ENCODE data around the gene SMOC2.
"Not testable (repeated sequence)": the region's sequence is repeated elsewhere in the genome, so short reads cannot be mapped to it uniquely, and the experiment has no call there.

SMOC2 gene

DNA sequence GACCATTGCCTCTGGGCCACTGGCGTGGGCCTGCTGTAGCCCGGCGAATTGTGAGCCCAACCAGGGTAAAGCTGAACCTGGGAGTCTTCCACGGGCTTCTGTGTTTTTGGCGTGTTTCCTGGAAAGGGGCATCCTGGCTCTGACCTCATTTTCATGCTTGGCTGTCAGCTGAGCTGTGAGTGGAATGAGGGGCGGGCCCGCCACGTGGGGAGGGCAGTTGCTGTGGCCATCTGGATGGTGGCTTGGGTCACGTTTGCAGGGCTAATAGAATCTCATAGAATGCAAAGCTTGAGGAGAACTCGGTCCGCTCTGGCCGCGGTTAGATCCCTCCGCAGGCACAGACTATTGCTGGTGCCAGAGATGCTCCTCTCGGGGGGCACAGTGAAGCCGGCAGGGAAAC is 263.0 kb downstream of the SMOC2 start:
- H3K36me3 ChIP-seq (ENCODE audit: insufficient read depth, low read length) = no peaks in the 10 kb centered on the region
- H3K4me3 ChIP-seq (ENCODE audit: low read depth in 1 of 2, low read length in 2 of 2) = no peak overlapping the region
- peaks cover 23% of the 10 kb centered on the region for H3K4me1 ChIP-seq (ENCODE audit: insufficient read depth, low read length)
- H3K27ac ChIP-seq (ENCODE audit: low read depth, low read length) = no peak overlapping the region
- H3K9ac ChIP-seq (ENCODE audit: low read length) = no peak overlapping the region
- no peaks in the 10 kb centered on the region for H3K9me3 ChIP-seq (ENCODE audit: low read length)
- H3K27me3 ChIP-seq (ENCODE audit: control insufficient read depth in 1 of 2, insufficient read depth in 2 of 2, low read length in 2 of 2) = no peaks in the 10 kb centered on the region

DNA sequence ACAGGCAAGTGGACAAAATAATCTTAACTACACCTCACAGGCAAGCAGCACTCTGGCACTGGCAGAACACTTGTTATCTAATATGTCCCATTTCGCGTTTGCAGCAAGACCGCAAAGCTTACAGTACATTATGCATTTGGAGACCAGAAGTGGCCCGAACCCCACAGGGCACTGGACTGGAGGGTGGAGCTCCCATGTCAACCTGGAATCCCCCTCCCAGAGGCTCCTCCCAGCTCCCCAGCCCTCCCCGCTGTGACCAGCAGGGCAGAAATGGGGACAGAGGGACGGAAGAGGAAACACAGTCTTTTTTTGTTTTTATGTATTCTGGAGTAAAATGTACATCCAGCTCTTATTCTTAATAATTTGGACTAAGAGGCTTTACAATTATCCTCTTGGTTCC is 263.7 kb downstream of the SMOC2 start:
- H3K36me3 ChIP-seq (ENCODE audit: insufficient read depth, low read length) = no peaks in the 10 kb centered on the region
- no peak overlapping the region for H3K9ac ChIP-seq (ENCODE audit: low read length)
- no peaks in the 10 kb centered on the region for H3K27me3 ChIP-seq (ENCODE audit: control insufficient read depth in 1 of 2, insufficient read depth in 2 of 2, low read length in 2 of 2)

DNA sequence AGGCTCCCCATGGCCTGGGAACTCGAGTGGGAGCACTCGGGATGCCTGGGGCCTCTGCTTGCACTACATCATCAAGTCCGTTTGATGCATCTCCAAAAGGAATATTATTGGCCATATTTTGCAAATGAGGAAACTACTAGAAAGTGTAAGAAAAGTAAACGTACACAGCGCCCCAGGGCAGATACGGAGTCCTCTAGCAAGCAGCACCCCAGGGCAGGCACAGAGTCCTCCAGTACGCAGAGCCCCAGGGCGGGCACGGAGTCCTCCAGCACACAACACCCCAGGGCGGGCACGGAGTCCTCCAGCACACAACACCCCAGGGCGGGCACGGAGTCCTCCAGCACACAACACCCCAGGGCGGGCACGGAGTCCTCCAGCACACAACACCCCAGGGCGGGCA is 264.3 kb downstream of the SMOC2 start:
- H3K9ac ChIP-seq (ENCODE audit: low read length); H3K27ac ChIP-seq (ENCODE audit: low read depth, low read length); H3K27me3 ChIP-seq (ENCODE audit: control insufficient read depth in 1 of 2, insufficient read depth in 2 of 2, low read length in 2 of 2); H3K9me3 ChIP-seq (ENCODE audit: low read length); H3K36me3 ChIP-seq (ENCODE audit: insufficient read depth, low read length); H3K4me3 ChIP-seq (ENCODE audit: low read depth in 1 of 2, low read length in 2 of 2): not testable (repeated sequence)
- peaks cover 11% of the 10 kb centered on the region for H3K4me1 ChIP-seq (ENCODE audit: insufficient read depth, low read length)

More for the DNA sequence above, 263.7 kb downstream of the SMOC2 start:
- Histone ChIP-seq H3K9me3 (ENCODE audit: low read length) (no peaks in the 10 kb centered on the region), H3K4me1 (ENCODE audit: insufficient read depth, low read length) (peaks cover 17% of the 10 kb centered on the region), H3K4me3 (ENCODE audit: low read depth in 1 of 2, low read length in 2 of 2) (no peak overlapping the region), H3K27ac (ENCODE audit: low read depth, low read length) (no peak overlapping the region)

DNA sequence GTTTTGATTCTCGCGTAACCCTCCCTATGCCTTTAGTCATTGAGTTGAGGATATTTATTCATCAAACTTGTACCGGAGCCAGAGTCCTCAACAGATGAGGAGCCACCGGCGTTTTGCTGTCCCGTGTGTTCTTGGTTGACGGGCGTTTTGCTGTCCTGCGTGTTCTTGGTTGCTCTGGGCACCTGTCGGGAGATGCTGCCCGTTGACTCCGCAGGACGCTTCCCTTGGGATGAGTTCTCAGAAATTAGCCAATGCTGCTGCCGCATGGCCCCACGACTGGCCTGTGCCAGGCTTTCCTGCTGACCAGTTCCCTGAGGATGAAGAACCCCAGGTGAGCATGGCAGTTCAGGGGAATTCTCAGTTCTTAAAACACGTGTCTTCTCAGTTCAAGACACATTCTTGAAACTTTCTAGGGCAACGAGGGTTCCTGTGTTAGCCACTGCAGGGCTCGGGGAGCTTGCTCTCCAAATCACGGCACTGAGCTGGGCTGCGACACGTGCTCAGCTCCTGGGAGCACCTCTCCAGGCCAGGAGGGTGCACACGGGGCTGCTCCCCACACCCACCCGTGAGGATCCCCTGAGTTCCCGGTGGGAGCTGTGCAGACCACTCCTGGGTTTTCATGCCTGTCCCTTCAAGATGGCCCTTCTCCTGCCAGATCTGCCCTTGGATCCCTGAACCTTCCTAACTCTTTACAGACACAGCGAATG is 265.6 kb downstream of the SMOC2 start:
- Histone ChIP-seq H3K9me3 (ENCODE audit: low read length) (no peaks in the 10 kb centered on the region), H3K4me1 (ENCODE audit: insufficient read depth, low read length) (peaks cover 5% of the 10 kb centered on the region)

DNA sequence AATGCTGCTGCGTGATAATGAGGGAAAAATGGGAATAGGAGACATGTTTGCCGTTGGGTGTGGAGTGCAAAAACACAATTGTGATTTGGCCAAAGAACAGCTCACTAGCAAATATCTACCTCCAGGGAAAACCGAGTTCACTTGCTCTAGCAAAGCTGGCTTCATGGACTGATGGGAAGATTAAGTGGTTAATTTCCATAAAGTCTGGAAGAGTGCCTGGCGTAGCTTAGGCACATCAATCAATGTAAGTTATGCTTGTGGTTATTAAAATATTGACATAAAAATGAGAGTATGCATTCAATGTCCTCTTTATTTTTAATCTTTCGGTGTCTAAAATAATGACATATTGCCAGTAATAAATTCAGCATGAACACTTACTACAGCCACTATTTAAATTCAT is 267.5 kb downstream of the SMOC2 start:
- H3K9ac ChIP-seq (ENCODE audit: low read length) = no peak overlapping the region
- H3K4me1 ChIP-seq (ENCODE audit: insufficient read depth, low read length) = peaks cover 5% of the 10 kb centered on the region
- H3K4me3 ChIP-seq (ENCODE audit: low read depth in 1 of 2, low read length in 2 of 2) = no peak overlapping the region
- no peak overlapping the region for H3K27ac ChIP-seq (ENCODE audit: low read depth, low read length)
- H3K9me3 ChIP-seq (ENCODE audit: low read length) = no peaks in the 10 kb centered on the region
- no peaks in the 10 kb centered on the region for H3K36me3 ChIP-seq (ENCODE audit: insufficient read depth, low read length)
- no peaks in the 10 kb centered on the region for H3K27me3 ChIP-seq (ENCODE audit: control insufficient read depth in 1 of 2, insufficient read depth in 2 of 2, low read length in 2 of 2)

More for the DNA sequence above, 265.6 kb downstream of the SMOC2 start:
- no peak overlapping the region for H3K4me3 ChIP-seq (ENCODE audit: low read depth in 1 of 2, low read length in 2 of 2)
- no peaks in the 10 kb centered on the region for H3K36me3 ChIP-seq (ENCODE audit: insufficient read depth, low read length)
- no peak overlapping the region for H3K9ac ChIP-seq (ENCODE audit: low read length)
- H3K27ac ChIP-seq (ENCODE audit: low read depth, low read length) = no peak overlapping the region
- H3K27me3 ChIP-seq (ENCODE audit: control insufficient read depth in 1 of 2, insufficient read depth in 2 of 2, low read length in 2 of 2) = no peaks in the 10 kb centered on the region

DNA sequence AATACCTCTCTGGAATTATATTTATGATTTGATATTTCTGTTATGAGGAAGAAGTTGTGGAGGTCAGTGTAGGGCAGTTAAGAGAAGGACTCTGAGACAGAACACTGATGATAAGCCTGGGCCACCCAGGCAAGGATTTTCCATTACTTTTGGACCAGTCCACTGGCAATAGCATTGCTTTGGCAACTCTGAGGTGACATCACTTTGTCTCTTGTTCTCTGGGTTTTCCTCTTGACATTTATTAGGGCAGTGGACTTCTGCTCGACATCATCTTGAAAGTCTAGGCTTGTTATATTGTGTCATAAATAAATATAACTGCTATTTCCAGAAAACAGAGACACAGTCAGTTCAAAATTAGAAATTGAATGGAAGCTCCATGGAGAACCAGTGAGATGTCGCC is 268.0 kb downstream of the SMOC2 start:
- Histone ChIP-seq H3K9ac (ENCODE audit: low read length) (no peak overlapping the region), H3K4me1 (ENCODE audit: insufficient read depth, low read length) (peaks cover 2% of the 10 kb centered on the region), H3K4me3 (ENCODE audit: low read depth in 1 of 2, low read length in 2 of 2) (no peak overlapping the region), H3K27me3 (ENCODE audit: control insufficient read depth in 1 of 2, insufficient read depth in 2 of 2, low read length in 2 of 2) (no peaks in the 10 kb centered on the region), H3K36me3 (ENCODE audit: insufficient read depth, low read length) (no peaks in the 10 kb centered on the region), H3K9me3 (ENCODE audit: low read length) (no peaks in the 10 kb centered on the region), H3K27ac (ENCODE audit: low read depth, low read length) (no peak overlapping the region)

DNA sequence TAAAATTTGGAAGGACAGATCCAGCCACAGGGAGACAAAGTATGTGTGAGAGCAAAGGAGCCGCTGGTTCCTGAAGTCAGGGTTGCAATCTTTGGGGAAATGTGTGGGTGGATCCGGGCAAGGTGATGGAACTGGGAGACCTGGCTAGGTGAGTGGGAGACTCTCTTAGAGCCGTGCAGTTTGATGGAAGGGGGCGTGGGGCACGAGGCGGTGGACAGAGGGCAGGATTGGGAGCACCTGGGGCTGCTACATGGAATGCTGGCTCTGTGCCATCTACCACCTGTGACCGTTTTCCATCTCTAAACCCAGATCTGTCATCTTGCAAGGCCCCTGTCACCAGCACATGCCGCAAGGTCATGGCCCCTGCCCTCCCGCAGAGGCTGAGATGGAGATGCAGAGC is 268.4 kb downstream of the SMOC2 start:
- H3K36me3 ChIP-seq (ENCODE audit: insufficient read depth, low read length) = no peaks in the 10 kb centered on the region
- H3K9ac ChIP-seq (ENCODE audit: low read length) = no peak overlapping the region
- H3K4me3 ChIP-seq (ENCODE audit: low read depth in 1 of 2, low read length in 2 of 2) = no peak overlapping the region
- no peak overlapping the region for H3K27ac ChIP-seq (ENCODE audit: low read depth, low read length)
- no peaks in the 10 kb centered on the region for H3K27me3 ChIP-seq (ENCODE audit: control insufficient read depth in 1 of 2, insufficient read depth in 2 of 2, low read length in 2 of 2)
- no peaks in the 10 kb centered on the region for H3K4me1 ChIP-seq (ENCODE audit: insufficient read depth, low read length)
- H3K9me3 ChIP-seq (ENCODE audit: low read length) = no peaks in the 10 kb centered on the region

DNA sequence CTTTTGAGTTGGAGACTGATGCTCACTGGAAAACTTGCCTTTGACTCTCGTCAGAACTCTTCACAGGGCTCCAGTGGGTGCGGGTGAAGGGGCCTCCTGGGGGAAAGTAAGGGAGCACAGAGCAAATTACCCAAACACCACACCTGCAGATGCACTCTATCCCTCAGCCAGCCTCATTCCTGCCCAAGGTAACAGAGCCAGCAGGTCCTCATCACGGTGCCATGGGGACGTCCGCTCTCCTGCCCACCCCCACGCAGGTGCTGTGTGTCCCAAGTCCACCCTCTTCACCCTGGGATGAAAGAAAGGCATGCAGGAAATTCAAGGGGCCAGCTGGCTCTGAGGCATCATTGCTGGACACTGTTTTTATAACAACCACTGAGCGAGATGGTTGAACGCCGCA is 269.0 kb downstream of the SMOC2 start:
- no peaks in the 10 kb centered on the region for H3K9me3 ChIP-seq (ENCODE audit: low read length)
- no peaks in the 10 kb centered on the region for H3K4me1 ChIP-seq (ENCODE audit: insufficient read depth, low read length)
- no peaks in the 10 kb centered on the region for H3K27me3 ChIP-seq (ENCODE audit: control insufficient read depth in 1 of 2, insufficient read depth in 2 of 2, low read length in 2 of 2)
- H3K27ac ChIP-seq (ENCODE audit: low read depth, low read length) = no peak overlapping the region
- H3K4me3 ChIP-seq (ENCODE audit: low read depth in 1 of 2, low read length in 2 of 2) = no peak overlapping the region
- H3K36me3 ChIP-seq (ENCODE audit: insufficient read depth, low read length) = no peaks in the 10 kb centered on the region
- no peak overlapping the region for H3K9ac ChIP-seq (ENCODE audit: low read length)

DNA sequence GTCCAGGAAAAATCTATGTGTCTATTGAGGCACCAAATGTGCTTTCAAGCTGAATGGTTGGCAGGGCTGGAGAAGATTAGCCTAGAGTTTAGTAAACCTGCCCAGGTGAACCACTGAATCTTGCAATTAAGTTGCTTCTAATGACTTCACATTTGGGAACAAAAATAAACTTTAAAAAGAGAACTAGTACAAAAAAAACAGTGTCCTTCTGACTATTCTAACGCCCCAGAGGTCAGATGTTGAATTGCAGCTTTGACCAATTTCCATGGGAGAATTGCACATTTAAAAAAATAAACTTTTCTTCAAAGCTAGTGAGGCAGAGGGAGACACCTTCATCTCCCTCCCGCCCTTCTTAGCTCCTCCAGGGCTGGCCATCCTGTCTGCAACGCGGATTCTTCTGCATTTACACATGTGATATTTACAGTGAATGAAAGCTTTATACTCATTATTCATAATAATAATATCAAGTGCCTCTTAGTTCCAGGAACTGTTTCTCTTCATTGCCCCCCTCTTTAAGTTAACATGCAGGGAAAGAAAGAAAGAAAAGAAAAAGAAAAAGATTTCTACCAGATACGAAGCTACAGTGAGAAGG is 270.2 kb downstream of the SMOC2 start:
- Histone ChIP-seq H3K4me3 (ENCODE audit: low read depth in 1 of 2, low read length in 2 of 2) (no peak overlapping the region), H3K36me3 (ENCODE audit: insufficient read depth, low read length) (no peaks in the 10 kb centered on the region), H3K9ac (ENCODE audit: low read length) (no peak overlapping the region), H3K27me3 (ENCODE audit: control insufficient read depth in 1 of 2, insufficient read depth in 2 of 2, low read length in 2 of 2) (no peaks in the 10 kb centered on the region), H3K4me1 (ENCODE audit: insufficient read depth, low read length) (no peaks in the 10 kb centered on the region), H3K9me3 (ENCODE audit: low read length) (no peaks in the 10 kb centered on the region), H3K27ac (ENCODE audit: low read depth, low read length) (no peak overlapping the region)

DNA sequence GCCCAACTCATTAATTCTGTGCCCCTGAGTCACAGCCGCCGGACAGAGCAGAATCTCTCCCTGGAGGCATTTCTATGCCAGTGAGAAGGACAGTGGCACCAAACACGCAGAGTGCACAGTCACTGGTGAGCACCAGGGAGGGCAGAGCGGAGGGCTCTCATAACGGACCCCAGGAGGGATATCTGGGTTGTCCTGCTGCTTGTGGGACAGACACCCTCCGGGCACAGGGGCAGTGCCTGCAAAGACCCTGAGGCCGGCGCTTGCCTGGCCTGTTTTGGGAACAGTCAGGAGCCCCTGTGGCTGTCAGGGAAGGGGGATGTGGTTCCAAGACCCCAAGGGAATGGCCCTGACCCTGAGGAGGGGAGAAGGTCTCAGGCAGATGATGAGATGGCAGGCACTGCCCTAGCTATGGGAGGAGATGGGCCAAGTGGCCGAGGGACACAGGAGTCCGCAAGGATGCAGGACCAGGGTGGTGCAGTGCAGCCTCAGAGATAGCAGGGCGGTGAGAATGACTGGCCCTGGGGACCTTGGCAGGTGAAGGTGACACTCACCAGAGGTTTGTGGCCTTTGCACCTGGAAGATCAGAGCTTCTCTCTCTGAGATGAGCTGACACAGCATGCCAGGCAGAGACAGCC is 270.8 kb downstream of the SMOC2 start:
- Histone ChIP-seq H3K36me3 (ENCODE audit: insufficient read depth, low read length) (no peaks in the 10 kb centered on the region), H3K27ac (ENCODE audit: low read depth, low read length) (no peak overlapping the region), H3K9ac (ENCODE audit: low read length) (no peak overlapping the region), H3K27me3 (ENCODE audit: control insufficient read depth in 1 of 2, insufficient read depth in 2 of 2, low read length in 2 of 2) (no peaks in the 10 kb centered on the region), H3K4me1 (ENCODE audit: insufficient read depth, low read length) (no peaks in the 10 kb centered on the region), H3K4me3 (ENCODE audit: low read depth in 1 of 2, low read length in 2 of 2) (no peak overlapping the region), H3K9me3 (ENCODE audit: low read length) (no peaks in the 10 kb centered on the region)

DNA sequence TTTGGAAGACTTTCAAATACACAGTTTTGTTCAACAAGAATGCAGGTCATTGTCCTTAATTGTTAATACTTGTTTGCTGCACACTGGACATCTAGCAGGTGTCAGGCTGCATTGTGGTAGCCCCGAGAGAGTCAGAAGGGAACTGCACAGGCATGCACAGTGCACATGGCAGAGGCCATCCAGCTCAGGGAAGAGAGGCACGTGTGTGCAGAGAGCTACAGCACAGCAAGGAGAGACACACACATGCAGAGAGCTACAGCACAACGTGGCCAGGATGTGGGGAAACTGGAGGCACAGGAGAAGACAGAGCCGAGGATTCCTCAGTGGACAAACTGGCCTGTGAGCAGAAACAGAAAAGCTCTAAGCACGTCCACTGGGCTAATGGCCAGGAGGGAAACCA is 272.0 kb downstream of the SMOC2 start:
- no peaks in the 10 kb centered on the region for H3K4me1 ChIP-seq (ENCODE audit: insufficient read depth, low read length)

DNA sequence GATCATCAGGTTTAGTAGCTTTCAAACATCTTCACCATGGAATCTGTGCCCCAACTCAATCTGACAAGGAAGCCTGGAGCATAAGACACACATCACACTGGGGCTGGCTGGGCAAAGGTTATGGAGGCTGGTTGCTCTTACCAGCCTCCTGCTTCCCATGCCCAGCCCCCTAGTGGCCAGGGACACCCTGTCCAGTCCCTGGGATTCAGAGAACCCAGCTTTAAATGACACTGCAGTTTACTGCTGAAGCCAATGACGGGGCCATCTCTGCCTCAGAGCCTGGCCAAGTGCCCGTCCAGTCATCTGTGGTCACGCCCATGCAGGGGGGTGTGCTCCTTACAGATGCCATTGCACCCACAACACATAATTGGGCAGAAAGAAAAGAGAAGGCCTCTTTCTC is 272.9 kb downstream of the SMOC2 start:
- no peaks in the 10 kb centered on the region for H3K4me1 ChIP-seq (ENCODE audit: insufficient read depth, low read length)
- H3K27ac ChIP-seq (ENCODE audit: low read depth, low read length) = no peak overlapping the region
- no peaks in the 10 kb centered on the region for H3K36me3 ChIP-seq (ENCODE audit: insufficient read depth, low read length)
- H3K9me3 ChIP-seq (ENCODE audit: low read length) = no peaks in the 10 kb centered on the region
- no peak overlapping the region for H3K9ac ChIP-seq (ENCODE audit: low read length)
- H3K4me3 ChIP-seq (ENCODE audit: low read depth in 1 of 2, low read length in 2 of 2) = no peak overlapping the region
- H3K27me3 ChIP-seq (ENCODE audit: control insufficient read depth in 1 of 2, insufficient read depth in 2 of 2, low read length in 2 of 2) = no peaks in the 10 kb centered on the region

More for the DNA sequence above, 272.0 kb downstream of the SMOC2 start:
- Histone ChIP-seq H3K36me3 (ENCODE audit: insufficient read depth, low read length) (no peaks in the 10 kb centered on the region), H3K9me3 (ENCODE audit: low read length) (no peaks in the 10 kb centered on the region), H3K4me3 (ENCODE audit: low read depth in 1 of 2, low read length in 2 of 2) (no peak overlapping the region), H3K9ac (ENCODE audit: low read length) (no peak overlapping the region), H3K27me3 (ENCODE audit: control insufficient read depth in 1 of 2, insufficient read depth in 2 of 2, low read length in 2 of 2) (no peaks in the 10 kb centered on the region), H3K27ac (ENCODE audit: low read depth, low read length) (no peak overlapping the region)
